Testis (tissue), 3 donors: ENCODE results near the gene S100A1. TPM values are rescaled to one million over a fixed set of nuclear protein-coding genes. Genes with fewer than 3 reads are reported as not detected.

ENCODE experiments used
- DNase-seq: peaks from one replicate; pipeline ENCODE4 v3.0.0-alpha.2; 2019
- H3K27ac ChIP-seq, 2 donors: fragments of 200-600 bp; sonication (generic); one replicate each; pipeline ENCODE4 v1.5.1; 2019
- H3K27me3 ChIP-seq: fragments of 200-600 bp; sonication (generic); one replicate; pipeline ENCODE4 v1.5.1; 2019
- H3K36me3 ChIP-seq: fragments of 200-600 bp; sonication (generic); one replicate; pipeline ENCODE4 v1.5.1; 2017; ENCODE audit warnings: low read depth; ENCODE audit errors: missing control alignments
- H3K4me1 ChIP-seq: fragments of 200-600 bp; sonication (generic); one replicate; pipeline ENCODE4 v1.5.1; 2019
- H3K4me3 ChIP-seq, 2 donors: fragments of 200-600 bp; sonication (generic); one replicate each; pipeline ENCODE4 v1.5.1; 2017 to 2019
- H3K9me3 ChIP-seq: fragments of 200-600 bp; sonication (generic); one replicate; pipeline ENCODE4 v1.5.1; 2017
- CTCF ChIP-seq, 3 experiments: fragments of 450-650 bp in 2 of 3; fragments of 200-600 bp in 1 of 3; sonication (generic) in 1 of 3; IDR thresholded peaks; one replicate each; pipeline ENCODE4 v1.5.1; 2016 to 2019; ENCODE audit warnings: antibody characterized with exemption in 3 of 3, mild to moderate bottlenecking in 2 of 3, moderate library complexity in 1 of 3
- POLR2A ChIP-seq: fragments of 450-650 bp; IDR thresholded peaks from one replicate; pipeline ENCODE4 v1.6.1; 2017; ENCODE audit warnings: antibody characterized with exemption, mild to moderate bottlenecking, moderate library complexity
- WGBS, 2 donors: methylation state at CpG; one replicate each; pipeline ENCODE4 v1.1.5; 2018; 5-methylcytosine and 5-hydroxymethylcytosine counted together
- intact Hi-C: fragments of 100-400 bp; cut with DNase I; formaldehyde crosslinking; loops from one replicate; pipeline ENCODE4 v1.15.1; 2023; ENCODE audit warnings: low total_unique reads
- polyA plus RNA-seq: library from polyadenylated mRNA; stranded (reverse); fragments of 350-450 nt; fragmentation: Illumina TruSeq; extraction: RNeasy Lipid Tissue Mini Kit (QIAGEN cat#74804); gene quantifications from one replicate; pipeline ENCODE4 v1.2.3, GENCODE V29; 2014; ENCODE audit warnings: low read depth, low replicate concordance; ENCODE audit not compliant: insufficient read depth
- total RNA-seq, 2 donors: library from RNA; depleted of rRNA; stranded (reverse); fragments of >200 nt; gene quantifications; one replicate each; pipeline ENCODE4 v1.2.3, GENCODE V29; 2016

Gene S100A1
- total and polyA plus RNA-seq, 3 donors from 2014 or later = 8.2 to 29.8 (median 24.0) TPM

DNA sequence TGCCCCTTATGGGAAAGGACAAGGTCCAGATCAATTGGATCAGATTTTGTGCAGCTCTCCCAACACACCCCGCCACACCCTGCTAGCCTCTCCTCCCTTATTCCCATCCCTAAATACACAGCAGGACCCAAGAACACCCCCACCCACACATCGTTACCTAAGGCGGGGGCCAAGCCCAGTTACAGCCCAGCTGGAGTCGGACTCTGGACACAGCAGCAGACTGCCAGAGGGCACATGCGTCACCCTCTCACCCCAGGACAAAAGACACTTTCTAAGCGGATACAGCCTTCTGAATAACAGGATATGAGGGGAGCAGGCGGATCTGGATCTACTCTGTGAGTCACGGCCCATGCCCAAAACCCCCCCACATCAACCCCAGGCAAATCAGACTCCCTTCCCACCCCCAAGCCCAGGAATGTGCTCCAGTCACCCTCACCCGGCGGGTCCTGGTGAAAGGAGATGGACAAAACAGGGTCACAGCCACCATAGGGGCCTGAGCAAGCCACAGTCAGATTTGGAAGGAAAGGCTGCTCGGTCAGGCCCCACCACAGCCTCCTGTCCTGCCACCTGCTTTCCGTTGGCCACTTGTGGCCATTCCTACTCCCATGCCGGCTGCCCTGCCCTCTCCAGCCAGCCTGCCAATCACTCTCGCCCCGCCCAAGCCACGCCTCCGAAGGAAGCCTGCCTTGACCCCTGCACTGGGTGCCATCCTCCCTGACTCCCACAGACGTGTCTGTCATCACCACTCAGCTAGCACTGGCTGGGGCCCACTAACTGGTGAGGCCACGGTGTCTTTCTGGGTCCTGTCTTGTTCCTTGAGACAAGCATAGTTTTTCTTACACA, 19.3 kb upstream of the S100A1 start:
- WGBS, 2 donors = 61 to 72% methylated on average over 16 to 19 of the region's 19 CpGs
- peaks cover 45% of the 10 kb centered on the region for H3K4me1 ChIP-seq
- no peaks in the 10 kb centered on the region for H3K27me3 ChIP-seq
- DNase-seq = peak; percentile 93
- H3K36me3 ChIP-seq = no peaks in the 10 kb centered on the region
- TF ChIP-seq CTCF (IDR thresholded peaks at IDR 0.05) = no peak
- no peak for TF ChIP-seq POLR2A
- H3K4me3 ChIP-seq = peak overlapping the region in 1 of 2 donors; percentile 43
- H3K9me3 ChIP-seq = no peaks in the 10 kb centered on the region
- peak overlapping the region; percentile 64 to 80 for H3K27ac ChIP-seq
- intact Hi-C loops = no loop called here

- intact Hi-C loops = no loop called here
- H3K27me3 ChIP-seq = no peaks in the 10 kb centered on the region
- no peaks in the 10 kb centered on the region for H3K9me3 ChIP-seq
- H3K27ac ChIP-seq = peak overlapping the region; percentile 64 to 80
- no peaks in the 10 kb centered on the region for H3K36me3 ChIP-seq
- no peak for DNase-seq
- no peak for TF ChIP-seq CTCF (IDR thresholded peaks at IDR 0.05)
- no peak for TF ChIP-seq POLR2A
- H3K4me3 ChIP-seq = no peak overlapping the region
- WGBS, 2 donors = 49 to 74% methylated on average over 6 of the region's 6 CpGs
- peaks cover 45% of the 10 kb centered on the region for H3K4me1 ChIP-seq
Observed at GRCh38 chr1:153609585-153609907, 18.7 kb upstream of the S100A1 start.

GRCh38 chr1:153610334-153610733, 17.9 kb upstream of the S100A1 start:
- TF ChIP-seq CTCF (IDR thresholded peaks at IDR 0.05) (no peak), POLR2A (no peak)

GRCh38 chr1:153610811-153611301, 17.4 kb upstream of the S100A1 start:
- H3K9me3 ChIP-seq = no peaks in the 10 kb centered on the region
- H3K4me1 ChIP-seq = peaks cover 45% of the 10 kb centered on the region
- WGBS, 2 donors = 72 to 78% methylated on average over 3 to 7 of the region's 7 CpGs
- H3K36me3 ChIP-seq = no peaks in the 10 kb centered on the region
- H3K27me3 ChIP-seq = no peaks in the 10 kb centered on the region
- H3K4me3 ChIP-seq = no peak overlapping the region
- H3K27ac ChIP-seq = peak overlapping the region; percentile 64 to 80
- intact Hi-C loops = no loop called here
- TF ChIP-seq CTCF (IDR thresholded peaks at IDR 0.05) = no peak
- TF ChIP-seq POLR2A = no peak
- DNase-seq = no peak

More at GRCh38 chr1:153610334-153610733, 17.9 kb upstream of the S100A1 start:
- Histone ChIP-seq H3K36me3 (no peaks in the 10 kb centered on the region), H3K9me3 (no peaks in the 10 kb centered on the region), H3K4me3 (no peak overlapping the region), H3K27me3 (no peaks in the 10 kb centered on the region), H3K27ac (peak overlapping the region; percentile 64 to 80), H3K4me1 (peaks cover 45% of the 10 kb centered on the region)
- no peak for DNase-seq
- WGBS, 2 donors = 47 to 57% methylated on average over 4 of the region's 4 CpGs
- intact Hi-C loops = no loop called here

DNA sequence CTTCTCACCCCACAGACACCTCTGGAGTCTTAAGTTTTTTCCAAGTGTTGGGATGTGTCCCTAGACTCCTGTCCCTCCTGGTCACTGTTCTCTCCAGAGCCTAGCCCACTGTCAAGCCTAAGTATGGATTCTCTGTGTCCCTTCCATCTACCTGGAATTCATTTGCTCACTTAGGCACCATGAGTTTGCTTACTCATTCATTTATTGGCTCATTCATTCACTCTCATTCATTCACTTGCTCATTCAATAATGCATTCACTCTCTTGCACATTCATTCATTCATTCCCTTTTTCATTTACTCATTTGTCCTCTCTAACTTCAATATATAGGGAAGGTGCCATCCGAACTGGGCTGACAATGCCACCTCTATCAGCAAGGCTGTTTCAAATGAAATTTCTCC, 16.9 kb upstream of the S100A1 start:
- H3K27ac ChIP-seq = no peak overlapping the region
- no peak for DNase-seq
- TF ChIP-seq POLR2A (no peak), CTCF (IDR thresholded peaks at IDR 0.05) (no peak)
- peaks cover 45% of the 10 kb centered on the region for H3K4me1 ChIP-seq
- H3K4me3 ChIP-seq = peak overlapping the region in 1 of 2 donors; percentile 76
- intact Hi-C loops = no loop called here
- no peaks in the 10 kb centered on the region for H3K36me3 ChIP-seq
- no peaks in the 10 kb centered on the region for H3K27me3 ChIP-seq
- H3K9me3 ChIP-seq = no peaks in the 10 kb centered on the region
- 55 to 76% methylated on average over 1 of the region's 1 CpG for WGBS, 2 donors
